NCI-H2227 treated with DMSO at 0.1 percent for 48 hours (cell line): ENCODE data around the gene MED12.

Experiments used
- DNase-seq: peaks from one replicate; lab custom pipeline; 2025; lab: John Stamatoyannopoulos, UW

Gene MED12

GRCh38 chrX:71118032-71118984 is at the start of gene MED12:
MED12 (plus strand) TSS chrX:71118596; CDS start chrX:71118755, 159 bp downstream.
- peak; percentile 91 for DNase-seq

GRCh38 chrX:71070531-71070930 is 47.9 kb upstream of the MED12 start:
- DNase-seq, result no peak

GRCh38 chrX:71081330-71082123 is 36.9 kb upstream of the MED12 start:
- peak; percentile 52 for DNase-seq

- DNase-seq, result no peak
Measured at GRCh38 chrX:71082124-71082647, 36.2 kb upstream of the MED12 start.

GRCh38 chrX:71082822-71083221 is 35.6 kb upstream of the MED12 start:
- DNase-seq, result no peak

GRCh38 chrX:71085900-71086299 is 32.5 kb upstream of the MED12 start:
- no peak for DNase-seq

- no peak for DNase-seq
Measured at GRCh38 chrX:71091263-71091662, 27.1 kb upstream of the MED12 start.

GRCh38 chrX:71095033-71095432 is 23.4 kb upstream of the MED12 start:
- no peak for DNase-seq

- peak; percentile 95 for DNase-seq
Measured at GRCh38 chrX:71095555-71095980, 22.8 kb upstream of the MED12 start, which contains the start of gene FOXO4. FOXO4 (plus strand) TSS chrX:71095851; CDS start chrX:71096529, 678 bp downstream.

GRCh38 chrX:71095981-71096759 is 22.2 kb upstream of the MED12 start:
- no peak for DNase-seq

- DNase-seq, result no peak
Measured at GRCh38 chrX:71096760-71097032, 21.7 kb upstream of the MED12 start.

GRCh38 chrX:71098302-71098701 is 20.1 kb upstream of the MED12 start:
- DNase-seq, result no peak

GRCh38 chrX:71098951-71099506 is 19.4 kb upstream of the MED12 start:
- DNase-seq, result no peak

- no peak for DNase-seq
Measured at GRCh38 chrX:71099736-71100135, 18.7 kb upstream of the MED12 start.

- no peak for DNase-seq
Measured at GRCh38 chrX:71100581-71101505, 17.6 kb upstream of the MED12 start.

- DNase-seq, result no peak
Measured at GRCh38 chrX:71102292-71102691, 16.1 kb upstream of the MED12 start.

GRCh38 chrX:71103110-71103983 is 15.0 kb upstream of the MED12 start:
- DNase-seq, result no peak

GRCh38 chrX:71105628-71106027 is 12.8 kb upstream of the MED12 start:
- no peak for DNase-seq

- no peak for DNase-seq
Measured at GRCh38 chrX:71106427-71106826, 12.0 kb upstream of the MED12 start, which contains the start of gene CXorf65. CXorf65 (minus strand) TSS chrX:71106740; CDS start chrX:71106556, 184 bp downstream.
